K562 (cell line): Measurements from ENCODE around the gene LGALS7. TPM values are rescaled to one million over a fixed set of nuclear protein-coding genes. Genes with fewer than 3 reads are reported as not detected.

Experiments
- ARID3A ChIP-seq: IDR thresholded peaks from 2 replicates; pipeline ENCODE4 v1.6.1; 2012; ENCODE audit warnings: low read depth, low read length, improper control_type of control experiment, borderline replicate concordance
- C11orf30 ChIP-seq: fragments of 450-650 bp; IDR thresholded peaks from 2 replicates; pipeline ENCODE4 v1.6.1; 2016; ENCODE audit warnings: low read depth, mild to moderate bottlenecking
- CBX3 ChIP-seq, 2 experiments: IDR thresholded peaks; 1 replicate in 1 of 2; 2 replicates in 1 of 2; pipeline ENCODE4 v1.6.1; 2012; ENCODE audit warnings: inconsistent platforms in 2 of 2, low read length in 2 of 2, borderline replicate concordance in 1 of 2, control low read depth in 1 of 2
- CCAR2 ChIP-seq: fragments of 200-400 bp; formaldehyde crosslinking; IDR thresholded peaks from 2 replicates; pipeline ENCODE4 v1.6.1; 2017; ENCODE audit warnings: mild to moderate bottlenecking, low read depth, low read length
- CXXC5 ChIP-seq: fragments of 250-450 bp; sonication (Bioruptor Pico); IDR thresholded peaks from 2 replicates; pipeline ENCODE4 v1.8.0; 2022; ENCODE audit warnings: inconsistent platforms, mild to moderate bottlenecking, moderate library complexity
- FOSL1 ChIP-seq: fragments of 200-800 bp; sonication (Bioruptor generic); conservative IDR thresholded peaks from 2 replicates; pipeline ENCODE4 v1.6.1; 2016; ENCODE audit warnings: missing genetic modification characterization, missing compliant biosample characterization
- GABPA ChIP-seq: fragments of 200-800 bp; sonication (Bioruptor generic); conservative IDR thresholded peaks from 2 replicates; pipeline ENCODE4 v1.6.1; 2016; ENCODE audit warnings: low read depth, missing genetic modification characterization, missing compliant biosample characterization
- HNRNPK ChIP-seq: fragments of 200-400 bp; formaldehyde crosslinking; IDR thresholded peaks from one replicate; pipeline ENCODE4 v1.6.1; 2018; ENCODE audit warnings: mild to moderate bottlenecking, low read depth, low read length; ENCODE audit not compliant: poor library complexity, severe bottlenecking
- HNRNPL ChIP-seq: fragments of 200-400 bp; formaldehyde crosslinking; IDR thresholded peaks from 2 replicates; pipeline ENCODE4 v1.6.1; 2017; ENCODE audit warnings: low read depth, mild to moderate bottlenecking, low read length
- IRF2 ChIP-seq: sonication (generic); formaldehyde crosslinking; IDR thresholded peaks from 2 replicates; pipeline ENCODE4 v1.8.1; 2022; ENCODE audit warnings: mild to moderate bottlenecking, missing genetic modification reagents
- KLF16 ChIP-seq: IDR thresholded peaks from 2 replicates; pipeline ENCODE4 v1.6.1; 2016; ENCODE audit warnings: antibody characterized with exemption
- MCM7 ChIP-seq, 2 experiments: fragments of 450-650 bp; IDR thresholded peaks; 2 replicates each; pipeline ENCODE4 v1.6.1; 2016 to 2018
- MTF1 ChIP-seq: fragments of 250-450 bp; sonication (Bioruptor Pico); IDR thresholded peaks from 2 replicates; pipeline ENCODE4 v1.9.0; 2021; ENCODE audit warnings: moderate library complexity, mild to moderate bottlenecking, inconsistent platforms, borderline replicate concordance
- PHB ChIP-seq: fragments of 250-450 bp; sonication (Bioruptor Pico); IDR thresholded peaks from 2 replicates; pipeline ENCODE4 v1.5.0; 2021
- PRMT5 ChIP-seq: sonication (generic); formaldehyde crosslinking; IDR thresholded peaks from 2 replicates; pipeline ENCODE4 v1.5.0; 2020; ENCODE audit warnings: missing genetic modification reagents
- RHOXF2B ChIP-seq: fragments of 250-450 bp; sonication (Bioruptor Pico); conservative IDR thresholded peaks from 2 replicates; pipeline ENCODE4 v1.5.1; 2021
- RUNX1 ChIP-seq: sonication (generic); IDR thresholded peaks from 2 replicates; pipeline ENCODE4 v1.6.1; 2016; ENCODE audit warnings: antibody characterized with exemption, low read depth
- SP2 ChIP-seq: IDR thresholded peaks from 2 replicates; pipeline ENCODE4 v1.6.1; 2011; ENCODE audit warnings: mild to moderate bottlenecking, low read depth, low read length, moderate library complexity; ENCODE audit not compliant: poor library complexity, severe bottlenecking; ENCODE audit errors: extremely low read depth
- ZC3H11A ChIP-seq: IDR thresholded peaks from 2 replicates; pipeline ENCODE4 v1.6.1; 2012; ENCODE audit warnings: low read depth, low read length, improper control_type of control experiment
- ZC3H4 ChIP-seq: sonication (generic); formaldehyde crosslinking; IDR thresholded peaks from 2 replicates; pipeline ENCODE4 v1.9.0; 2021; ENCODE audit warnings: missing genetic modification reagents, borderline replicate concordance
- ZNF830 ChIP-seq: fragments of 250-450 bp; sonication (Bioruptor Pico); IDR thresholded peaks from 2 replicates; pipeline ENCODE4 v1.5.0; 2021; ENCODE audit warnings: mild to moderate bottlenecking
- polyA plus RNA-seq, 8 experiments: library from polyadenylated mRNA; depleted of rRNA in 4 of 8; stranded (reverse) in 5 of 8; unstranded in 3 of 8; fragments of >200 nt; fragmentation: Nextera tagmentation in 2 of 8; fragmentation: Illumina TruSeq in 1 of 8; extraction: Ambion mirVana in 2 of 8; extraction: Trizol in 1 of 8; gene quantifications; 2 replicates each; pipeline versions ENCODE4 v1.2.1 to v1.2.3, GENCODE V29; 2011 to 2014; ENCODE audit warnings: inconsistent platforms in 1 of 8, missing spikeins in 1 of 8
- total RNA-seq, 7 experiments: library from RNA; depleted of rRNA in 6 of 7; stranded (reverse); fragments of >200 nt in 6 of 7; fragmentation: Illumina TruSeq in 2 of 7; extraction: Trizol in 2 of 7; gene quantifications; 2 replicates each; pipeline versions ENCODE4 v1.2.1 to v1.2.3, GENCODE V29; 2011 to 2021; ENCODE audit warnings: low replicate concordance in 1 of 7
- TF ChIP-seq, protein P1 (sequence below): fragments of 450-650 bp; formaldehyde crosslinking; IDR thresholded peaks from 2 replicates; pipeline ENCODE4 v1.4.0; 2022; ENCODE audit warnings: mild to moderate bottlenecking, moderate library complexity
- TF ChIP-seq, protein P2 (sequence below): fragments of 250-450 bp; sonication (Bioruptor Pico); IDR thresholded peaks from 2 replicates; pipeline ENCODE4 v1.5.0; 2021; ENCODE audit warnings: mild to moderate bottlenecking, borderline replicate concordance
- TF ChIP-seq, protein P3 (sequence below): sonication (generic); formaldehyde crosslinking; IDR thresholded peaks from 2 replicates; pipeline ENCODE4 v1.8.0; 2022; ENCODE audit warnings: missing genetic modification reagents, mild to moderate bottlenecking, borderline replicate concordance

The LGALS7 gene
- total and polyA plus RNA-seq, 9 of the 15 experiments (the other 6 are each of a cell fraction or from before 2014, with no cell fraction given): not detected

DNA sequence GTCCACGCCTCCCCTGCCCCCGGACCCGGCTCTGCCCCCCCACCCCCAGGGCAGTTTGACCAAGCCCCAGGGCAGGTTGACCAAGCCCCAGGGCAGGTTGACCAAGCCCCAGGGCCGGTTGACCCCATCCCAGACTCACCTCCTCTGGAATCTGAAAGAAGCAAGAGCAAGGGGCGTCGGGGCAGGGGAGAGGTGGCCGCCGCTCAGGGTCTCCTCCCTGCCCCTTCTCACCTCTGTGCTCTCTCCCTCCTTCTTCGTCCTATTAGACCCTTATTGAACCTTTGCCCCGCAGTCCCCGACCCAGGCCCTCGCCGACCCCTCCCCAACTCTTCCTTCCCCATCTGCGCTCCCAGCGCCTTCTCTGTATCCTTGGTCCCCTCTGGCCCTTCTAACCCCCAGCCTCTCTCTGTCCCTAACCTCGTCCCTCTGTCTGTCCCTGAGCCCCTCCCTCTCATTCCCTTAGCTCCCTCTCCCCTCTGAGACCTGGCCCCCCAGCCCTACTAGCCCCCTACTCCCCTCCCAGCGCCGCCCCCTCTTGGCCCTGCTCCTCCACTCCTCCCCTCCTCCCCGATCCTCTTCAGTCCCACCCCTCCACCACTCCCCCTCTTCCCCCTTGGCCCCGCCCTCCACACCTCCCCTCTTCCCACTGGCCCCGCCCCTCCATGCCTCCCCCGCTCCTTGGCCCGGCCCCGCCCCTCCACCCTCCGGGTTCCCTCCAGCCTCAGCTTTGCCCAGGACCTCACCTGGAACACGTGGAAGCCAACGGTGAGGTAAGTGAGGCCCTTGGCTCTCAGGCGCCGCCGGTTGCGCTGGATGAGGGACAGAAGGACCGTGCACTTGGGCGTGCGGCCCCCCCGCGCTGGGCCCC is 36.7 kb downstream of the LGALS7 start (continued):
- TF ChIP-seq, protein P1, sequence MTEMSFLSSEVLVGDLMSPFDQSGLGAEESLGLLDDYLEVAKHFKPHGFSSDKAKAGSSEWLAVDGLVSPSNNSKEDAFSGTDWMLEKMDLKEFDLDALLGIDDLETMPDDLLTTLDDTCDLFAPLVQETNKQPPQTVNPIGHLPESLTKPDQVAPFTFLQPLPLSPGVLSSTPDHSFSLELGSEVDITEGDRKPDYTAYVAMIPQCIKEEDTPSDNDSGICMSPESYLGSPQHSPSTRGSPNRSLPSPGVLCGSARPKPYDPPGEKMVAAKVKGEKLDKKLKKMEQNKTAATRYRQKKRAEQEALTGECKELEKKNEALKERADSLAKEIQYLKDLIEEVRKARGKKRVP (CRISPR knock-in tag): no peak
- TF ChIP-seq C11orf30: no peak
- TF ChIP-seq CCAR2: no peak
- TF ChIP-seq ZNF830 (CRISPR knock-in tag): no peak
- no peak for TF ChIP-seq RHOXF2B (CRISPR knock-in tag)
- no peak for TF ChIP-seq HNRNPK
- TF ChIP-seq CBX3 (IDR thresholded peaks at IDR 0.05; ENCODE audit: borderline replicate concordance in 1 of 2, low read length in 2 of 2): no peak
- no peak for TF ChIP-seq SP2
- TF ChIP-seq MCM7 (IDR thresholded peaks at IDR 0.05): no peak
- no peak for TF ChIP-seq GABPA (tag)
- TF ChIP-seq CXXC5 (CRISPR knock-in tag): no peak
- no peak for TF ChIP-seq KLF16
- TF ChIP-seq, protein P2, sequence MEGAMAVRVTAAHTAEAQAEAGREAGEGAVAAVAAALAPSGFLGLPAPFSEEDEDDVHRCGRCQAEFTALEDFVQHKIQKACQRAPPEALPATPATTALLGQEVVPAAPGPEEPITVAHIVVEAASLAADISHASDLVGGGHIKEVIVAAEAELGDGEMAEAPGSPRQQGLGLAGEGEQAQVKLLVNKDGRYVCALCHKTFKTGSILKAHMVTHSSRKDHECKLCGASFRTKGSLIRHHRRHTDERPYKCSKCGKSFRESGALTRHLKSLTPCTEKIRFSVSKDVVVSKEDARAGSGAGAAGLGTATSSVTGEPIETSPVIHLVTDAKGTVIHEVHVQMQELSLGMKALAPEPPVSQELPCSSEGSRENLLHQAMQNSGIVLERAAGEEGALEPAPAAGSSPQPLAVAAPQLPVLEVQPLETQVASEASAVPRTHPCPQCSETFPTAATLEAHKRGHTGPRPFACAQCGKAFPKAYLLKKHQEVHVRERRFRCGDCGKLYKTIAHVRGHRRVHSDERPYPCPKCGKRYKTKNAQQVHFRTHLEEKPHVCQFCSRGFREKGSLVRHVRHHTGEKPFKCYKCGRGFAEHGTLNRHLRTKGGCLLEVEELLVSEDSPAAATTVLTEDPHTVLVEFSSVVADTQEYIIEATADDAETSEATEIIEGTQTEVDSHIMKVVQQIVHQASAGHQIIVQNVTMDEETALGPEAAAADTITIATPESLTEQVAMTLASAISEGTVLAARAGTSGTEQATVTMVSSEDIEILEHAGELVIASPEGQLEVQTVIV (CRISPR knock-in tag): no peak
- TF ChIP-seq, protein P3, sequence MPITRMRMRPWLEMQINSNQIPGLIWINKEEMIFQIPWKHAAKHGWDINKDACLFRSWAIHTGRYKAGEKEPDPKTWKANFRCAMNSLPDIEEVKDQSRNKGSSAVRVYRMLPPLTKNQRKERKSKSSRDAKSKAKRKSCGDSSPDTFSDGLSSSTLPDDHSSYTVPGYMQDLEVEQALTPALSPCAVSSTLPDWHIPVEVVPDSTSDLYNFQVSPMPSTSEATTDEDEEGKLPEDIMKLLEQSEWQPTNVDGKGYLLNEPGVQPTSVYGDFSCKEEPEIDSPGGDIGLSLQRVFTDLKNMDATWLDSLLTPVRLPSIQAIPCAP (CRISPR knock-in tag): no peak
- no peak for TF ChIP-seq IRF2 (CRISPR knock-in tag)
- no peak for TF ChIP-seq ZC3H11A
- TF ChIP-seq PRMT5: no peak
- 0 out of 2 replicates have a peak, but pooled peaks have one; percentile 61 for TF ChIP-seq ZC3H4 (CRISPR knock-in tag)
- TF ChIP-seq PHB (CRISPR knock-in tag): no peak
- TF ChIP-seq HNRNPL: no peak
- no peak for TF ChIP-seq MTF1 (CRISPR knock-in tag)
- TF ChIP-seq FOSL1 (tag): no peak
- TF ChIP-seq ARID3A: no peak
- TF ChIP-seq RUNX1: no peak
